HG03457 (cell line): ENCODE data around the gene BANK1.
"Not testable (repeated sequence)": the region's sequence is repeated elsewhere in the genome, so short reads cannot be mapped to it uniquely, and the experiment has no call there.

Experiments used
- ATAC-seq: cut with Tn5 transposase; IDR thresholded peaks from one replicate; pipeline ENCODE4 v1.9.1; 2021; ENCODE audit warnings: moderate number of reproducible peaks; ENCODE audit not compliant: unreplicated experiment

Gene BANK1

GRCh38 chr4:101871962-101872676 is 81.6 kb downstream of the BANK1 start:
- no peak for ATAC-seq

GRCh38 chr4:101885574-101885973 is 95.0 kb downstream of the BANK1 start:
- ATAC-seq = no peak

GRCh38 chr4:101886826-101887225 is 96.3 kb downstream of the BANK1 start:
- no peak for ATAC-seq

GRCh38 chr4:101888472-101888871 is 97.9 kb downstream of the BANK1 start:
- ATAC-seq = no peak

- not testable (repeated sequence) for ATAC-seq
These were observed 115.0 kb downstream of the BANK1 start for GRCh38 chr4:101905527-101905926.

GRCh38 chr4:101910786-101911373 is 120.3 kb downstream of the BANK1 start:
- no peak for ATAC-seq

- no peak for ATAC-seq
These were observed 121.1 kb downstream of the BANK1 start for GRCh38 chr4:101911616-101912015.

GRCh38 chr4:101914761-101915160 is 124.2 kb downstream of the BANK1 start:
- ATAC-seq = no peak

- no peak for ATAC-seq
These were observed 128.9 kb downstream of the BANK1 start for GRCh38 chr4:101919373-101919977.

GRCh38 chr4:101921370-101921769 is 130.8 kb downstream of the BANK1 start:
- ATAC-seq = no peak

GRCh38 chr4:101931619-101932018 is 141.1 kb downstream of the BANK1 start:
- no peak for ATAC-seq

GRCh38 chr4:101933855-101934254 is 143.3 kb downstream of the BANK1 start:
- no peak for ATAC-seq

GRCh38 chr4:101938836-101939235 is 148.3 kb downstream of the BANK1 start:
- ATAC-seq = no peak

GRCh38 chr4:101941816-101942358 is 151.4 kb downstream of the BANK1 start:
- no peak for ATAC-seq

- no peak for ATAC-seq
These were observed 152.4 kb downstream of the BANK1 start for GRCh38 chr4:101942891-101943290.

GRCh38 chr4:101944649-101945048 is 154.1 kb downstream of the BANK1 start:
- no peak for ATAC-seq

- no peak for ATAC-seq
These were observed 157.5 kb downstream of the BANK1 start for GRCh38 chr4:101948055-101948454.

GRCh38 chr4:101948951-101949350 is 158.4 kb downstream of the BANK1 start:
- ATAC-seq = no peak

- no peak for ATAC-seq
These were observed 159.9 kb downstream of the BANK1 start for GRCh38 chr4:101950258-101950979.

- no peak for ATAC-seq
These were observed 162.5 kb downstream of the BANK1 start for GRCh38 chr4:101952985-101953384.

GRCh38 chr4:101953949-101954348 is 163.4 kb downstream of the BANK1 start:
- ATAC-seq = no peak
